GM23248 (cell line): ENCODE measurements around the gene RPL35. TPM values are rescaled to one million over a fixed set of nuclear protein-coding genes. Genes with fewer than 3 reads are reported as not detected.

Experiments
- DNase-seq: peaks from one replicate; pipeline ENCODE4 v3.0.0-alpha.2; 2015
- H2AFZ ChIP-seq: fragments of 200-600 bp; sonication (generic); 2 replicates; pipeline ENCODE4 v1.6.1; 2016; ENCODE audit warnings: antibody characterized with exemption
- H3F3A ChIP-seq: fragments of 200-600 bp; sonication (generic); 2 replicates; pipeline ENCODE4 v1.6.1; 2016; ENCODE audit warnings: mild to moderate bottlenecking, antibody characterized with exemption, mixed run types; ENCODE audit not compliant: insufficient read depth
- H3K27ac ChIP-seq: fragments of 200-600 bp; sonication (generic); 2 replicates; pipeline ENCODE4 v1.5.1; 2016; ENCODE audit warnings: mild to moderate bottlenecking
- H3K27me3 ChIP-seq: fragments of 200-600 bp; sonication (generic); replicated peaks from 2 replicates; pipeline ENCODE4 v1.6.1; 2016; ENCODE audit warnings: mild to moderate bottlenecking; ENCODE audit not compliant: insufficient read depth
- H3K36me3 ChIP-seq: fragments of 200-600 bp; sonication (generic); 2 replicates; pipeline ENCODE4 v1.6.1; 2016; ENCODE audit warnings: low read depth, mild to moderate bottlenecking
- H3K4me1 ChIP-seq: fragments of 200-600 bp; sonication (generic); 2 replicates; pipeline ENCODE4 v1.6.1; 2016; ENCODE audit warnings: mild to moderate bottlenecking; ENCODE audit not compliant: insufficient read depth
- H3K4me2 ChIP-seq: fragments of 200-600 bp; sonication (generic); one replicate; pipeline ENCODE4 v1.6.1; 2016; ENCODE audit warnings: mild to moderate bottlenecking; ENCODE audit not compliant: unreplicated experiment
- H3K4me3 ChIP-seq: fragments of 200-600 bp; sonication (generic); 2 replicates; pipeline ENCODE4 v1.5.1; 2016; ENCODE audit warnings: mild to moderate bottlenecking
- H3K79me2 ChIP-seq: fragments of 200-600 bp; sonication (generic); 2 replicates; pipeline ENCODE4 v1.6.1; 2016; ENCODE audit warnings: mild to moderate bottlenecking; ENCODE audit not compliant: insufficient read depth
- H3K9ac ChIP-seq: fragments of 200-600 bp; sonication (generic); 2 replicates; pipeline ENCODE4 v1.6.1; 2016; ENCODE audit warnings: mild to moderate bottlenecking
- H3K9me2 ChIP-seq: fragments of 200-600 bp; sonication (generic); 2 replicates; pipeline ENCODE4 v1.6.1; 2016; ENCODE audit warnings: mixed run types, mild to moderate bottlenecking, moderate library complexity; ENCODE audit not compliant: insufficient read depth
- H3K9me3 ChIP-seq: fragments of 200-600 bp; sonication (generic); one replicate; pipeline ENCODE4 v1.6.1; 2017; ENCODE audit warnings: low read depth
- H4K20me1 ChIP-seq: fragments of 200-600 bp; sonication (generic); 2 replicates; pipeline ENCODE4 v1.6.0; 2016; ENCODE audit not compliant: insufficient read depth
- EZH2 ChIP-seq: fragments of 200-600 bp; sonication (generic); IDR thresholded peaks from 2 replicates; pipeline ENCODE4 v1.6.1; 2018; ENCODE audit warnings: antibody characterized with exemption, mild to moderate bottlenecking; ENCODE audit not compliant: insufficient read depth, poor library complexity, severe bottlenecking
- EZH2phosphoT487 ChIP-seq: fragments of 200-600 bp; sonication (generic); IDR thresholded peaks from 2 replicates; pipeline ENCODE4 v1.6.1; 2018; ENCODE audit warnings: antibody characterized with exemption, moderate library complexity, mild to moderate bottlenecking, low read depth; ENCODE audit not compliant: insufficient read depth
- WGBS, 2 experiments: methylation state at CpG; one replicate each; pipeline ENCODE4 v1.1.6; 2015 to 2017; ENCODE audit warnings: low lambda C conversion rate in 2 of 2, low coverage in 1 of 2; ENCODE audit errors: missing lambda C conversion rate in 2 of 2; 5-methylcytosine and 5-hydroxymethylcytosine counted together
- in situ Hi-C: fragments of 300-500 bp; cut with MboI; formaldehyde crosslinking; loops from 2 replicates; pipeline ENCODE4 v1.15.0; 2020
- polyA plus RNA-seq: library from polyadenylated mRNA; unstranded; fragments of >200 nt; fragmentation: Nextera tagmentation; extraction: Ambion mirVana; gene quantifications from 2 replicates; pipeline ENCODE4 v1.2.1, GENCODE V29; 2016
- total RNA-seq: library from RNA; depleted of rRNA; stranded (reverse); fragments of >200 nt; shearing (Covaris generic); gene quantifications from 2 replicates; pipeline ENCODE4 v1.2.3, GENCODE V29; 2014; rRNA removed

RPL35 gene
- 1,199 and 1,347 TPM in 2 replicates for total RNA-seq
- polyA plus RNA-seq: 1,193 and 1,202 TPM in 2 replicates

DNA sequence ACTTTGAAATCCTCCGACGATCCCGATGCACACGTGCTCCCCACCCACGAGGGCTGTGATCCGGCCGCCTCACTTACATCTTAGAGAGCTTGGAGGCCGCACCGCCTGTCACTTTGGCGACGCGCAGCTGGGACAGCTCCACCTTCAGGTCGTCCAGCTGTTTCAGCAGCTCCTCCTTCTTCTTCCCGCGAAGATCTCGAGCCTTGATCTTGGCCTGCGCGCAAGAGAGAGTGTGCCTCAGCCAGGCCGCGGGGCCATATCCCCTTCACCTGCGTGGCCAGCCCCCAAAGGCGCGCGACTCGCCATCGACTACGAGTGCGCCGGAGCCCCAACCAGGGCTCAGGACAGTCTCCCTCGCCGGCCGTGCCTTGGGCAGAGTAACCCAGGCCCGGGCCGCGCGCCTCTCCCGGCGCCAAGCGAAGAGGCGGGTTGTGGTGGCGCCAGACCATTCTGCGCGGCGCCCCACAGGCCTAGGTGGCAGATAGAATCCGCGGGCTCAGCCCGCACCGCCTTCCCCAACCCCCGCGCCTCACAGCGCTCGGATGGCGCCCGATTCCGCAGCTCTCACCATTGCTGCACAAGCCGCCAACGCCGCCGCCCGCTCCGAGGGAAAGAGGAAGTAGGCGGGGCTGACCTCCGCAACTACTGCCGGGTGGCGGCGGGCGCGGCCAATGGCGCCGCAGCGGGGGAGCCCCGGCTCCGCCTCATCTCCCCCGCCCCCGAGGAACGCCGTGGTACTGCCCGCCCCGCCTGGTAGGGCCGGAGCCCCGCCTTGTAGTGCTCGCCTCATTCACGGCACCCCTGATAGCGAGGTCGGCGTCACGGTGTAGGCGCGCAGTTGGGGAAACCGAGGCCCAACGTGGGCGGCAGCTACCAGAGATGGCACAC, at the start of gene RPL35, which contains the start of gene ARPC5L:
RPL35 (minus strand) TSS at position 616 of the 888 bp plus-strand sequence; CDS start at position 571, 45 bp downstream.
ARPC5L (plus strand) TSS at position 789 of the 888 bp plus-strand sequence. CDS start 7,161 bp downstream, outside the sequence.
- in situ Hi-C loops: loop anchor here (10.0 kb wide), 1 partner anchor 513 kb away; no protein-coding TSS in a partner anchor
- Histone ChIP-seq H4K20me1 (peaks cover 18% of the 10 kb centered on the region), H3K27ac (peak within 1 kb of the TSS; percentile 77), H3K9ac (peak within 1 kb of the TSS; percentile 98), H3K9me2 (no peaks in the 10 kb centered on the region), H3F3A (peaks cover 37% of the 10 kb centered on the region), H3K27me3 (no peaks in the 10 kb centered on the region), H3K4me3 (peak within 1 kb of the TSS; percentile 81), H3K4me1 (peaks cover 12% of the 10 kb centered on the region), H3K36me3 (peaks cover 27% of the 10 kb centered on the region), H3K9me3 (no peaks in the 10 kb centered on the region), H3K79me2 (peaks cover 32% of the 10 kb centered on the region), H3K4me2 (peak within 1 kb of the TSS; percentile 96), H2AFZ (peak within 1 kb of the TSS; percentile 92)
- no peak for TF ChIP-seq EZH2phosphoT487
- TF ChIP-seq EZH2: no peak
- 0 to 1% methylated on average over 62 to 81 of the region's 92 CpGs for WGBS, 2 experiments
- DNase-seq: peak; percentile 98

DNA sequence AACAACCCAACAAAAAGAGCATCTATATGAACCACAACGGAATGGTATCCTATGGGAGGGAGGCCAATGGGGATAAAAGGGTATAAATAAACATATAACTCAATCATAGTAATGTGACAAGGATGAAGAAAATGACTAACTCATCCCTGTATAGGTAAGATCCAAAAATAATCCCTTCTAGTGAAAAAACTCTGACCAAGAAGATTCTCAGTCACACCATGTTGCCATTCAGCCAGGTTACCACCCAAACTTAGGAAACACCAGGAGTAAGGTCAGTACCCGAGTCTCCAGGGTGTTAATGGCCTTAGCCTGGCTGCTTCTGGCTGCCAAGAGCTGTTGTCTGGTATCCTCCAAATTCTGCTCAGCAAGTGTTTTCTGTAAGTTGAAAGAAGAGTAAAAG, 46.3 kb upstream of the RPL35 start:
- Histone ChIP-seq H3K4me3 (no peak overlapping the region), H2AFZ (no peak overlapping the region), H3K27ac (no peak overlapping the region), H3K27me3 (no peaks in the 10 kb centered on the region), H4K20me1 (no peaks in the 10 kb centered on the region), H3K9ac (no peak overlapping the region), H3K4me2 (no peak overlapping the region), H3K4me1 (no peaks in the 10 kb centered on the region), H3K79me2 (no peaks in the 10 kb centered on the region), H3K9me2 (no peaks in the 10 kb centered on the region), H3K9me3 (no peaks in the 10 kb centered on the region), H3F3A (peaks cover 1% of the 10 kb centered on the region; the same call in 1 of the 2 replicates), H3K36me3 (peaks cover 16% of the 10 kb centered on the region; the same call in 1 of the 2 replicates)
- DNase-seq: no peak
- TF ChIP-seq EZH2 (no peak), EZH2phosphoT487 (no peak)
- WGBS, 2 experiments: 95 to 98% methylated on average over 2 of the region's 2 CpGs
- in situ Hi-C loops: no loop called here

DNA sequence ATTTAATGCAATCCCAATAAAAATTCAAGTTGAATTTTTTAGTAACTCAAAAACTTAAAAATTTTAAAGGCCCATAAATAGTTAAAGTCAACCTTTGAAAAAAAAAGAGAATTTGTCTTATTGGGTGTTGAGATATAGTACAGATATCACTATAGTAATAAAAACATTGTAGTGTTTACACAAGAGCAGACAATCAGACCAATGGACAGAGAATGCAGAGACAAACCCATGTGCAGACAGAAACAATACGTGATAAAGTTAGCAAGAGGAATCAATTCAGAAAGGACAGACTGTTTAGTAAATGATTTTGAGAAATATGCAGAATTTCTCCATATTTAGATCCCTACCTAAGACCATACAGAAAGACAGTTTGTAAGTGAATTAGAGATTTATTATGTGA, 45.2 kb upstream of the RPL35 start:
- in situ Hi-C loops: no loop called here
- no peak overlapping the region for H3K27ac ChIP-seq
- H3K4me2 ChIP-seq: no peak overlapping the region
- H3K9ac ChIP-seq: no peak overlapping the region
- H3K36me3 ChIP-seq: peaks cover 16% of the 10 kb centered on the region; the same call in 1 of the 2 replicates
- H3K27me3 ChIP-seq: no peaks in the 10 kb centered on the region
- H3K9me2 ChIP-seq: no peaks in the 10 kb centered on the region
- no peaks in the 10 kb centered on the region for H3K79me2 ChIP-seq
- TF ChIP-seq EZH2: no peak
- no peak for TF ChIP-seq EZH2phosphoT487
- 100% methylated on average over 1 of the region's 1 CpG for WGBS, 2 experiments
- no peak overlapping the region for H3K4me3 ChIP-seq
- H3F3A ChIP-seq: peaks cover 6% of the 10 kb centered on the region; the same call in 1 of the 2 replicates
- H2AFZ ChIP-seq: no peak overlapping the region
- DNase-seq: no peak
- H4K20me1 ChIP-seq: no peaks in the 10 kb centered on the region
- no peaks in the 10 kb centered on the region for H3K9me3 ChIP-seq
- H3K4me1 ChIP-seq: peaks cover 2% of the 10 kb centered on the region; the same call in 1 of the 2 replicates

- no peaks in the 10 kb centered on the region for H3K9me3 ChIP-seq
- no peak overlapping the region for H3K4me3 ChIP-seq
- no peak for TF ChIP-seq EZH2phosphoT487
- no peak for TF ChIP-seq EZH2
- in situ Hi-C loops: no loop called here
- H3K36me3 ChIP-seq: no peaks in the 10 kb centered on the region; the same call in 1 of the 2 replicates
- no peak overlapping the region for H3K27ac ChIP-seq
- H3K4me1 ChIP-seq: peaks cover 2% of the 10 kb centered on the region; the same call in 1 of the 2 replicates
- no peak overlapping the region for H3K4me2 ChIP-seq
- no peak overlapping the region for H2AFZ ChIP-seq
- no peaks in the 10 kb centered on the region for H3K9me2 ChIP-seq
- H4K20me1 ChIP-seq: no peaks in the 10 kb centered on the region
- WGBS, 2 experiments: 98 to 99% methylated on average over 9 of the region's 9 CpGs
- H3K9ac ChIP-seq: no peak overlapping the region
- no peak for DNase-seq
- H3K79me2 ChIP-seq: no peaks in the 10 kb centered on the region
- peaks cover 6% of the 10 kb centered on the region; the same call in 1 of the 2 replicates for H3F3A ChIP-seq
- H3K27me3 ChIP-seq: no peaks in the 10 kb centered on the region
Measured at GRCh38 chr9:124899845-124900244, 38.1 kb upstream of the RPL35 start.
